Left colon (tissue), 2 donors: ENCODE measurements around the gene FCN3. TPM values are rescaled to one million over a fixed set of nuclear protein-coding genes. Genes with fewer than 3 reads are reported as not detected.
"Not testable (repeated sequence)": the region's sequence is repeated elsewhere in the genome, so short reads cannot be mapped to it uniquely, and the experiment has no call there.

Experiments
- ATAC-seq: fragments of 200-7000 bp; cut with Tn5 transposase; one replicate; pipeline ENCODE4 v1.9.1; 2020; ENCODE audit warnings: mild to moderate bottlenecking, moderate library complexity
- DNase-seq, 2 donors: peaks; one replicate each; pipeline ENCODE4 v3.0.0-alpha.2; 2020
- intact Hi-C, 2 donors: fragments of 100-400 bp; cut with DNase I in 1 of 2; cut with micrococcal nuclease in 1 of 2; formaldehyde crosslinking; loops; one replicate each; pipeline versions ENCODE4 v1.11.2 to v1.14.0; 2022; cut with DNase I, micrococcal nuclease
- long read RNA-seq: library from polyadenylated mRNA; unstranded; transcript quantifications from one replicate; pipeline ENCODE4 v2.0.0, GENCODE V29; 2021
- total RNA-seq, 2 donors: library from RNA; stranded (reverse); fragmentation: NEBNext Ultra II Directional; extraction: Animal tissue kit (Norgen Biotek cat#: 25700); gene quantifications; one replicate each; pipeline ENCODE4 v1.2.1, GENCODE V29; 2021
- donor health status: DM: no; HTN: no; CAD: no.
- donor health status: DM: yes; HTN: yes; CAD: no.

The FCN3 gene
- total RNA-seq, result under 1 TPM; 0.45 to 0.76 TPM
- long read RNA-seq, partial matches to known transcripts, result 1 of 3 reads
- long read RNA-seq, other reads (novel, unspliced or antisense), result 0 of 3 reads

GRCh38 chr1:27374362-27375086 is at the start of gene FCN3:
Gene FCN3 (minus strand): TSS chr1:27374824. CDS start chr1:27374818, 6 bp downstream.
- DNase-seq, result no peak
- intact Hi-C loops, result no loop called here
- no peak for ATAC-seq

DNA sequence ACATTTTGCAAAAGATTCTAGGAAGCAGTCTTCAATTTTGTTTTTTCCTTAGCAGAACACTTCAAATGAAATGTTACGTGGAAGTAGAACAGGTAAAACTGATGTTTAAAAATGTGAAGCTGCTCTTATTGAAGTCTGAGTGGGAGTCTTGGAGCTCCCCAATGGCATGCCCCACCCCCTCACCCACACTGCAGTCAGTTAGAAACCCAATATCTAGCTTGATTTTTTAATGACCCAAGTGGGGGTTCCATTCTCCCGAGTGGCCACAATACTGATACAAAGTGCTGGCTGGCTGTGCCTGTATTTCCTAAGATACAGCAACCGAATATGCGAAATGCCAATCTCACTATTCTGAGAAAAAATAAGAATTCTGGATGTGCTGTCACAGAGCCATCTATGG is 49.1 kb upstream of the FCN3 start:
- intact Hi-C loops, result no loop called here
- DNase-seq, result no peak
- ATAC-seq, result no peak

DNA sequence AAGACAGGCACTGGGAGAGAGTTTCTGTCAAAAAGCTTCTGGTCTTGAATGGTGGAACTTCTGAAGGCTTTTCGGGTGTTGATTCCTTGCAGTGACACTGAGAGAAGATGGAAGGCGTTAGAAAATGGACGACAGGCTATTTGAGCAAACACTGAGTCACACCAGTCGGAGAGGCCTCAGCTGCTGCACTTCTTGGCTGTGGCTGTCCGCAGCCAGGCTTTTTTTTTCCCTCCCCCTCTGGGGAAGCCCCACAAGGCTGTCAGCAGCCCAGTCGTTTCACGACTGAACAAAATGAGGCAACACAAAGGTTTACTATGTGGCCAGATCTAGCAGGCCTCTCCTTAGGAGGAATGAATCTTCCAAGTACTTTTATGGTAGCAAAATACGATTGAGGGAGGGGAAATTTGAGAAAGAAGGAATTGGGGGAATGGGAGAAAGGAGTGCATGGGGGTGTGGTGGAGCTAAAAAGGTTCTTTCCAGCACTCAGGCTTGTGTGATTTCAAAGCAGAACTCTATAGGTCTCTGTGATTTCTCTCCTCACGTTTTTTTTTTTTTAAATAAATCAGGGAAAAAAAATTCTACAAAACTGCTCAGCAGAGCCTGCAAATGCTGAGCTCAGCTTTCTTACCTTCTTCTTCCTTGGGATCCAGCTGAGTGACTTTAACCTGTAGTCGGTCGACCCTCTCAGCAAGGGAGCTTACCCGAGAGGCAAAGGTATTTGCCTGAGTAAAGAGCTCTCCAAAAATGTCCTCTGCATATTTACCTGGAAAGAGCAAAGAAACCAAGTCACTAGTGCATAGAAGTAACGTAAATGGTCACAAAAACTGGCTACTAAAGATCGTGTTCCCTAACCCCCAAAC is 43.9 kb upstream of the FCN3 start:
- peak in 1 of 2 donors; percentile 81 for DNase-seq
- intact Hi-C loops, result no loop called here
- ATAC-seq, result peak; percentile 53

DNA sequence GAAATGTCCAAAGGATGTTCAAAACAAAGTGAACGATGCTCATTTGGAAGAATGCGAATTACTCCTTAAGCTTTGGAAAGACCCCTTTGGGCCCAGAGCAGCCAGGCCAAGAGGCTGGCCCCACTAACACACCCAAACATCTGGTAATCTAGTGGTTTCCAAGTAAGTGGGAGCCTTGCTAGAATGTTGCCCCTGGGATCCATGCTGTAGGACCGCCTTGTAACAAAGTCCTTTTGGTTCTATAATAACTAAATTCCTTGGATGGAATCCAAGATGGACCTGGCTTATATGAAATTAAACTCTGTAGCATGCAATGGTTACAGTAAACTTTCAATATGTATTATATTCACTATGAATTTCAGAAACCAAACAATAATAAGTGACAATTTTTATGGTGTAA is 43.1 kb upstream of the FCN3 start:
- DNase-seq (no peak), ATAC-seq (no peak)
- intact Hi-C loops, result no loop called here

- peak; percentile 69 for ATAC-seq
- intact Hi-C loops, result no loop called here
- peak in 1 of 2 donors; percentile 56 for DNase-seq
Measured at GRCh38 chr1:27416387-27417111, 41.9 kb upstream of the FCN3 start.

DNA sequence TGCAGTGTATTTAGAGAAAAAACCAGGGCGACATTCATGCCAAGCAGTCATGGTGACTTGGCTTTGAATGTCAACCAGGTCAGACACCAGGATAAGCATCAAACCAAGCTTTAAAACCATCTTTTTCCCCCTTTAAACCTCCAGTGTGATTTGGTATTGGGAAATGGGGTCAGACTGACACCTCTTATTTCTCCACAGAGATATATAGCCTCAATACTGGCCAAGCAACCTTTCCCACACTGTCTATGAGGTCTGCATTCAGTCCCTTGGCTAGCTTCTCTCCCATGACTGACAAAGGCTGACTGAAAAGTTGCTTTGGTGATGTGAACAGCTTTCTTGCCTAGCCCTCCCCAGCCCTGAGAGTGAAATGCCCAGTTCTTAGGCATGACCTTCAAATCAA is 39.5 kb upstream of the FCN3 start:
- DNase-seq (no peak), ATAC-seq (no peak)
- intact Hi-C loops, result no loop called here

- DNase-seq, result no peak
- intact Hi-C loops, result no loop called here
- ATAC-seq, result no peak
Measured at GRCh38 chr1:27413004-27413403, 38.4 kb upstream of the FCN3 start.

DNA sequence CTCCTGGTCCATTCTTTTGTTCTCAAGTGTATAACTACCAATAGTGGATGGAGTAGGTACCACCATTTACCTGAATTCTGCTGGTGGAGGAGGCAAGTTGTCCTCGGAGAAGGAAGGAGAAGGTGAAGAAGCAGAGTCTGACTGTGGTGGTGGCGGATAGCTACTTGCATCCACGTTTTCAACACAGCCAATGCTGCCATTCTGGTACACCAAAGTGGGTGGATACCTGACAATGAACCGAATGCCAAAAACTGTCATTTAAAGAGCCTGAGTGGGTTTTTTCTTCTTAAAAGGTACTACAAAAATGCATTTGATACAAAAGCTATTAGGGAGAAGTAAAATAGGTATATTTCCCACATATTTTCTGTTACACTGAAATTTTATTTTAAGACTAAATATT is 37.9 kb upstream of the FCN3 start:
- ATAC-seq, result no peak
- no peak for DNase-seq
- intact Hi-C loops, result no loop called here

DNA sequence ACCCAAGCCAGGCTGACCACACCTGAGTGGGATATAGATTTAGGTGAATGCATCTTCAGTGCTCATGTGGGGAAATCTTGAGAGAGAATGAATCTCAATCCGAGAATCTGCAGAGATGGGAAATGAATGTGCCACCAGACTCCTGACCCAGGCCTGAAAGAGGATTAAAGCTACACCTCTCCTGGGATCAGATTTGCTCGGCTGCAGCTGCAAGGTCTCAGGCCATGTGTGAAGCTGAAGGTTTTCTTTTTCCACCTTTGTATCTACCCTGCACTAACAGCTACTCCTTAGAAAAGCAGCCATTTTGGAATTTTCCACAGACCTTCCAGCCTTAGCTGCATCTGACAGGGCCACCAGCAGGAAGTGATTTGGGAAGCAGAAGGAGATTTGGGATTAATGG is 36.1 kb upstream of the FCN3 start:
- DNase-seq, result no peak
- intact Hi-C loops, result no loop called here
- no peak for ATAC-seq

- ATAC-seq, result no peak
Measured at GRCh38 chr1:27409669-27410068, 35.0 kb upstream of the FCN3 start.

DNA sequence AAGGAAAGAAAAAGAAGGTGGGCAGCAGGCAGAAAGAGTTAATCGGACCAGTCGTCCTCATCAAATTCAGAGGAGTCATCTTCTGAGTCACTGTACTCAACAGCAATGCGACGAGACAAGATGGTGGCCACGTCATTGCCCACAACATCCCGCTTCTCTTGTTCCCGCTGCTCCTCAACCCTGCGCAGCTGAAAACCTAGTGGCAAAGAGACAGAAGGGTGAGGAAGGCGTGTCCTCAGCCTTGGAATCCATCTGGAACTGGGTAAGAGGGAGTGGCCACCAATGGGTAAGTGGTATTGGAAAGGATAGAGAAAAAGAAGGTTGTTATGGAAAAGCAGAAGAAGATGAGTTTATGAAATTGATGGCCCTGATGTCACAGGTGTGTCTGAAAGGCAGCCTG is 33.5 kb upstream of the FCN3 start:
- no peak for ATAC-seq
- intact Hi-C loops, result no loop called here

More at GRCh38 chr1:27409669-27410068, 35.0 kb upstream of the FCN3 start:
- intact Hi-C loops, result no loop called here
- DNase-seq, result no peak

GRCh38 chr1:27406791-27407190 is 32.2 kb upstream of the FCN3 start:
- DNase-seq, intact Hi-C loops, ATAC-seq: not testable (repeated sequence)

More for the DNA sequence above, 33.5 kb upstream of the FCN3 start:
- no peak for DNase-seq

GRCh38 chr1:27406362-27406680 is 31.7 kb upstream of the FCN3 start:
- DNase-seq, result no peak
- no peak for ATAC-seq
- intact Hi-C loops, result no loop called here

DNA sequence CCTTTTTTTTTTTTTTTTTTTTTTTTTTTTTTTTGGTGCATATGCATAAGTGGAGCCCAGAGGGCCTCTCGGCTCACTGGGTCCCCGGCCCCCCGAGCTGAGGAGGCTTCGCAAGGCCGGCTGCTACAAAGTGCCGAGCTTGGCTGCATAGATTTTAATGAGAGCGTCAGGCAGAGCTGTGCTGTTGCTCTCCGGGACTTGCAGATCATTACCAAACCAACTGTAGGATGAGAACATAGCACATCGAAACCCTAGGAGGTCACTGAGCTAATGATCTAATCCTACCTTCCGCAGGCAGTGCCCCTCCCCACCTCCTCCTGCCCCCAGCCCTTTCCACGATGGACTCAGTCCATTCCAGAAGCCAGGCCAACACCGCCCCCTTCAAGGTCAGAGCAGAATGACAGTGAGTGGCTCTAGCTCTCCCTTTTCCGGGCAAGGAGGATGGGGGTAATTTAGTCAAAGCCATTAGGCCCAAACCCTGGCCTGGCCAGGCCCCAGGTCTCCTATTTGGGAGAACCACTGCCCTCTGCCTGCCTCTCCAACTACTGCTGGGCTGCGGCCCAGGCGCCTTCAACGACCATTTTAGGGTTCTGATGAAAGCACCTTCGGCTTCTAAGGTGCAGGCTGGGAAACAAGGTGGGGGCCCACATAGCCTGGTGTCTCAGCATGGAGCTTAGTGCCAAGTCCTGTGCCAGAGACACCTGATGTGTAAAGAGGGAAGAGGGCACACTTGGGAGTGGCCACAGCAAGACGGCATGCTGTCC is 31.2 kb upstream of the FCN3 start:
- intact Hi-C loops, ATAC-seq, DNase-seq: not testable (repeated sequence)

DNA sequence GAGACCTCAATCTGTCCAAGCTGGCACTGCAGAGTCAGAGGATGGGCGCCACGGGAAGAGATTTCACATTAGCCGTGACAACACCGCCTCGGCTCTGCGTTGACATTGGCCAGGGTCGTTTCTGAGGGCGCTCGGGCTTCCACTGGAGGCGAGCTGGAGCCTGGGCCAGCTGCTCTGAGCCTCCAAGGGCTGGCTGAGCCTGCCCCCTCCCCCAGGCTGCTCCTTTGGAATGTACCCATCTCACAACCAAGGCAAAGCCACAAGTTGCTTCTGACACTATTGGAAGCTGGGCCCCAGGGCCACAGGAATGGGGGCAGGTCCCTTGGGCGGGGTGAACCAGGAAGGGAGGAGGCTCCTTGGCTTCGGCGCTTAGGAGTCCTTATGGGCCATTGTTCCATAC is 30.4 kb upstream of the FCN3 start:
- no peak for DNase-seq
- intact Hi-C loops, result no loop called here

DNA sequence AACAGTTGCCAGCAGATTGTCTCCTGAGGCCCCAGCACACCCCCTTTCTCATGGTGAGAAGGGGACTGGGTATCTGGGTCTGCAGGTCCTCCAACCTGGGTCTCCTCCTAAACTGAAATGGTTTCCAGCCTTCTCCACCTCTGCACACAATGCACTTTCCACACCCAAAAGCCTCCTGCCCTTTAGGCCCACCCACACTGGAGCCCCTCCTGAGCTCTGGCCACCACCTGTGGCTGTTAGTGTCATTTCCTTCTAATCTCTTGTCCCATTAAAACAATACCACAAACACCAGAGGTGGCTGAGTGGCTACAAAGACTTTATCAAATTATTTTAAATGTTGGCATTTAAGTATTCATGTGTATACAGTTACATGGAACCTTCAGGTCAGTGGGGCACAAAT is 29.3 kb upstream of the FCN3 start:
- DNase-seq (no peak), ATAC-seq (no peak)
- intact Hi-C loops, result loop anchor here in 1 of 2 donors (5.0 kb wide), 1 partner anchor 198 kb away; the partner anchor contains the start of gene AHDC1

More for the DNA sequence above, 30.4 kb upstream of the FCN3 start:
- ATAC-seq, result no peak

DNA sequence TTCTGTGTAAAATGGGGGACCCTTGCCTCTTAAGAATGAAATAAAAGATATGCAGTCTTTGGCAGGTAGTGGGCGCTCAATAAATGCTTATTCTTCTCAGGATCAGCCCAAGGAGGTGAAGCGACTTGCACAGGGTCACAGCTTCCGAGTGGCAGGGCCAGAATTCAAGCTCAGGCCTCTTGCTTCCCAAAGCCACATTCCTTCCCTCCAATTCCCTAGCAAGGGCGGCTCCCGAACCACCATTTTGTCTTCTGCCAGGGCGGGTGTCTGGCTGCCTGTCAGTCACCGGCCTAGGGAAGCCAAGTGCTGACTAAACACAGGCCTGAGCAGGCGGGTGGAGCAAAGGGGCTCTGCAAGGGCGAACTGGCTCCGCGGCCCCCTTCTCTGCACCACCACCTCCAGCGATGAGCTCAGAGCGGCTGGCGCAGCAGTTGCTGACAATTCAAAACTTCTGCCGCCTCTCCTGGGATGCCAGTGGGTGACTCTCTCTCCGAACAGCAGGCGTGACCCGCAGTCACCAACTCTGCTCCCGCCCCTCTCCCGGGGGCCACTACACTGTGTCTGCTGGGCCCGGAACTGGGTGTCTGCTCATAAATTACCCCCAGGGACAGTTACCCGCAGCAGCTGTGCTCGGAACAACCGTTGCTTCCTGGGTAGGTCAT is 28.6 kb upstream of the FCN3 start:
- DNase-seq (peak; percentile 54 to 55), ATAC-seq (no peak)
- intact Hi-C loops, result loop anchor here in 1 of 2 donors (5.0 kb wide), 1 partner anchor 199 kb away; the partner anchor contains the start of gene AHDC1

DNA sequence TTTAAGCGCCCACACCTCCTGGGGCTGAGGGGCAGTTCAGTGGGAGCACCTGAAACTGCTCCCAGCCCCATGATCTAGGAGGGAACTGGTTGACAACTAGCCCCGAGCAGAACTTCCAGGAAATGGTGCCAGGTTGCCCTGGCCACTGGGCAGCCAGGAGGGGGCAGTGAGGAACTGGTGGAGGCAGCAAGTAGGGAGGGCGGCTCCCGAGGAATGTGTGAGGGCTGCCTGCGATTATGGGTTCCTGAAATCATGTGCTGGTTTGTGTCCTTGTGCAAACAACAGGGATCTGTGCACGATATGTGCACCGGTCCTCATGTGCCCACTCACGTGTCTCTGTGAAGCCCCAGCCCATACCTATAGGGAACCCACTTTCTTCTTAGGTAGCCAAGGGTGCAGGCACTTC is 27.7 kb upstream of the FCN3 start:
- DNase-seq, result peak; percentile 78 to 87

More for the DNA sequence above, 27.7 kb upstream of the FCN3 start:
- ATAC-seq, result peak; percentile 73
- intact Hi-C loops, result loop anchor here in 1 of 2 donors (5.0 kb wide), 1 partner anchor 200 kb away; the partner anchor contains the start of gene AHDC1
